ENCODE results near the gene MYO1G.
"Not testable (repeated sequence)": the region's sequence is repeated elsewhere in the genome, so short reads cannot be mapped to it uniquely, and the experiment has no call there.

MYO1G gene

DNA sequence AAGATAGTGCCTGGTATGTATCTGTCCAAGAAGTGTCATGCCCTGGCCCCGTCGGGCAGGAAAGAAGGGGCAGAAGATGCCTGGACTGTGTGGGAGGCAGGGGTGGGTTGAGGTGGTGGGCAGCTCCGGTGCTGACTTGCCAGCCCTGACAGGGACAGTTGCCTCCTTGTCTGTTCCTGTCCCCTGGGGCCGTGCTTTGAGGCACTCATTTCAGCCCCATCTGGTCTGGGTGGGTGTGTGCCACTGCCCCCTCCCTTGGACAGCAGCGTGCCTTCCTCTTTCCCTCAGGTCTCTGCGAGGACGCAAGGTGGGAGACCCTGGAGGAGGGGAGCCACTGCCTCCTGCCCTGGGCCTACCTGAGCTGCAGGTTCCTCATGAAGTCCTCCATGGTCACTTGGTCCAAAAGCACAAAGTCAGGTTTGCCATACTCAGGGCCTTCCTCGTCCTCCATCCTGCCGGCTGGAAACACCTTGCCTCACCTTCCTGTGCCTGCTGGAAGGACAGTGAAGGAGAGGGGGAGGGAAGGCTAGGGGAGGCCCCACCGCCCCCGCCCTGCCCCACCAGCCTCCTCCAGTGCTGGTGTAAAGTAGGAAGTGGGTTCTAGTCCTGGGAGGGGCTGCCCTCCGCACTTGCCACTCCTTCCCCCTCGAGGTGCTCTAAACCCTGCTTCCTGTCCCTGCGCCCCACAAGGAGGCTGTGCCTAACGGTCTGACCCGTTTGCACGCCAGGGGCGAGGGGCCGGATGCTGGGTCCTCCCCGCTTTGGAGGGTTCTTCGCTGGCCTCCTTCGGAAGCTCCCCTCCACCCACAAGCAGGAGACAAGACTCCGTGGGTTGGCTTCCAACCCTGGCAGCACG is at the start of gene MYO1G:
Gene MYO1G, minus strand, starts transcription at position 505 of the 856 bp plus-strand sequence. Its CDS starts 54 bp downstream, at position 451.
- peak; percentile 98 for DNase-seq

- DNase-seq, result peak; percentile 47
These were observed 49.5 kb upstream of the MYO1G start for GRCh38 chr7:45028138-45028919.

GRCh38 chr7:45027774-45028114 is 48.9 kb upstream of the MYO1G start:
- DNase-seq, result no peak

GRCh38 chr7:45026984-45027773 is 48.4 kb upstream of the MYO1G start:
- peak; percentile 92 for DNase-seq

- no peak for DNase-seq
These were observed 47.2 kb upstream of the MYO1G start for GRCh38 chr7:45026013-45026412.

- not testable (repeated sequence) for DNase-seq
These were observed 46.7 kb upstream of the MYO1G start for GRCh38 chr7:45025473-45025872.

DNA sequence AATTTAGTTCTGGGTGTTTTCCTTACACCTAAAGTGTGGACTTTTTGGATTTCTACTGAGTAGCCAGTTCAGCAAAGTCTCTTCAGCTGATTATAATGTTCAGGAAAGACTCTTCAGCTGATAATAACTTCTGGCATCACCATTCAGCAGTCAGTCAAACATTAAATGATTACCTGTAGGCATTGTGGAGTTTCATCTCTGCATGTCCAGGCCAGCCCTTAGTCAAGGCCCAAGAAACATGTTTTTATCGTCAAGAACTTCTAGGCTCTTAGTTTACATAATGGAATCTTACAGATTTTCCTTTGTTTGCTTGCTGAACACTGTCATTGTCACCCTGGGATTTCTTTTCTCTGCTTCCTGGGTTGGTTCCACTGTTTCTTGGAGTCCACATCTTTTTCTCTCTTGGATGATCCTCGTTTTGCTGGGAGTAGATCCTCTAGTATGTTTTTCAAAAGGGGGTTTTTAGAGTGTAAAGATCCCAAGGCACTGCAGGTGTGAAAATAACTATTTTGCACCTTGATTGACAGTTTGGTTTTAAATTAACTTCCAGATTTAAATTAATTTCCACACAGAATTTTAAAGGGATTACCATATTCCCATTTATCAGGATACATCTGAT is 45.4 kb upstream of the MYO1G start:
- no peak for DNase-seq

DNA sequence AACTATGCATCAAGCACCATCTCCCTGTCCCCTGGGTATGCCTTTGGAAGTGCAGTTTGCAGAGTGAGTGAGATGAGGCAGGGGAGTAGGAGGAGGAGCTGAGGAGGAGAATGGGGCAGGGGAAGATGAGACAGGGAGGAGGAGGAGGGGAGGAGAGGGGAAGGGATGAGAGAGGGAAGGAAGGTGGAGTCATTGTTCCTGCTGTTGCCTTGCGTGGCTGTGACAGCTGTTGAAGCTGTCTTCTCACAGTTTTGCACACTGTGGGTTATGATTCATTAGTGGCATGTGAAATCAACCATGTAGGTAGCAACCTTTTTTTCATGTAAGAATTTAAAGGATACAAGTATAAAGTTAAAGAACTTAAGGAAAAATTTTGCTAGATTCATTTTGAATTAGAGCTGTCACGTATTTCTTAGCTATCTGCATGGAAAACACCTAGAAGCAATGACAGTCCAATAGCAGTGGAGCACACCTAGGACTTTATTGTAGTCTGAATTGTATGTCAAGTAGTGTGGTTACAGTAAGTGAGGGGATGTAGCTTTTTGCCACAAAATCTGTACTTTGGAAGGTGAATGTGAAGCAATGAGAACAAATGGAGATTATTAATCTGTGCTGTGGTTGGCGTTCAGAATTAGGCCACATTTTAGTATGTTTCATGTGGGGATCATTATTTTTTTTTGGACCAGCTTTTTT is 42.9 kb upstream of the MYO1G start:
- DNase-seq, result peak; percentile 54

- DNase-seq, result no peak
These were observed 42.1 kb upstream of the MYO1G start for GRCh38 chr7:45020915-45021314.

DNA sequence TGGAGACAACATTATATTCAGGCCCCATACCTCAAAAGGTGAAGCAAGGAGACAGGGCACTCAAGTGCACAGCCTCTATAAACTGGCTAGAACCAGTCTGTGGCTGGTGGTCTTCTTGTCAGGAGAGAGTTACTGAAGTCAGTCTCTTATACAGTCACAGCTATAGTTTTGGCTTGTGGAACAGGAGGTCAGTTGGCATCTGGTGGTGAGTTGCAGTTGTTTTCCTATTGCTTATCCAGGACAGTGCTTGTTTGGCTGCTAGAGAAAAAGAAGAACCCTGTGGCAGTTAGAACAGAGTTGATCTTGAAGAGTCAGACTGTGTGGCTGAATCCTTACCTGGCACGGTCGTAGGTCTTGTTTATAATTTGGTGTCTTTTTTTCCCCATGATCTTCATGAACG is 38.4 kb upstream of the MYO1G start:
- no peak for DNase-seq

DNA sequence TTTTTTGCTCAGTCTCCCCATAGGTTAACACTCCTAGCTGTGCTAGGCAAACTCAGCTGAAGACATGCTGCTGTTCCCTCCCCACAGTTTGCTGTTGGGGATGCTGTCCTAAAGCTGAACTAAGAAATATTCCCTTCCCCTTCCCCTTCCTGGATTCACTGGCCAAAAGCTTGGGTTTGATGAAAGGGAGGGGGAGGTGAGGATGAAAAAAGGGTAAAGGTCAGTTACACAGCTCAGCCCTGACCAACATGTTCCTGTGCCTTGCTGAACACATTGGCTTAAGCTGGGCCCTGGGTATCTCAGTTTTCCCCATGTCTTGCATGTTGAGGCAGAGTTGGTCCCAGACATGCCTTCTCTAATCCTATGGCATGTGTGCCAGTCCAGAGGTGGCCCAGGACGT is 36.5 kb upstream of the MYO1G start:
- DNase-seq, result no peak

GRCh38 chr7:45013465-45013967 is 34.7 kb upstream of the MYO1G start:
- DNase-seq, result no peak

DNA sequence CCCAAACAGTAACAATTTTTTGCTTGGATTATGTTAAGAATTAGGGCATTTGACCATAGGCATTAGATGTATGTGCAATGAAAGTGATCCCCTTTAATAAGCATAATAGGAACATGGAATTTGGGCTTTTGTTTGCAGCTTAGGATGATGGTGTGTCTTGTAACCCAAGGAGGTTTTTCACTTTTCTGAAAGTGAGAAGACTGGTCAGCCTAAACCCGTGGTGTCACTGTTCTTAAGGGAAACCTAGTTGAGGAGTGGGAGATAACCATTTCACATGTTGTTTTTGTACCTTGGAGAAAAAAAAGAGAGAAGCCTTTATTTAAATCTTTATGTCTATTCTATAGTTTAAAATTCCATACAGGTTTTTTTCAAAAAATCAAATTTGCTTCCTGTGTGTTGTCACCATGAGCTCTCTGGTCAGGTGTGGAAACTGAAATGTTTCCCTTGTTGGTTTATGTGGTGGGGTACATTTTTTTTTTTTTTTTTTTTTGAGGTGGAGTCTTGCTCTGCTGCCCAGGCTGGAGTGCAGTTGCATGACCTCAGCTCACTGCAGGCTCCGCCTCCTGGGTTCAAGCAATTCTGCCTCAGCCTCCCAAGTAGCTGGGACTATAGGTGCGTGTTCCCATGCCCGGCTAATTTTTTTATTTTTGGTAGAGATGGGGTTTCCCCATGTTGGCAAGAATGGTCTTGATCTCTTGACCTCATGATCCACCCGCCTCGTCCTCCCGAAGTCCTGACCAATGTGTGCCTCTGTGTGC is 28.9 kb upstream of the MYO1G start:
- no peak for DNase-seq

- DNase-seq, result no peak
These were observed 28.3 kb upstream of the MYO1G start for GRCh38 chr7:45007106-45007505.

GRCh38 chr7:45003789-45004188 is 25.0 kb upstream of the MYO1G start:
- DNase-seq, result no peak

GRCh38 chr7:45001826-45002225 is 23.0 kb upstream of the MYO1G start:
- no peak for DNase-seq

DNA sequence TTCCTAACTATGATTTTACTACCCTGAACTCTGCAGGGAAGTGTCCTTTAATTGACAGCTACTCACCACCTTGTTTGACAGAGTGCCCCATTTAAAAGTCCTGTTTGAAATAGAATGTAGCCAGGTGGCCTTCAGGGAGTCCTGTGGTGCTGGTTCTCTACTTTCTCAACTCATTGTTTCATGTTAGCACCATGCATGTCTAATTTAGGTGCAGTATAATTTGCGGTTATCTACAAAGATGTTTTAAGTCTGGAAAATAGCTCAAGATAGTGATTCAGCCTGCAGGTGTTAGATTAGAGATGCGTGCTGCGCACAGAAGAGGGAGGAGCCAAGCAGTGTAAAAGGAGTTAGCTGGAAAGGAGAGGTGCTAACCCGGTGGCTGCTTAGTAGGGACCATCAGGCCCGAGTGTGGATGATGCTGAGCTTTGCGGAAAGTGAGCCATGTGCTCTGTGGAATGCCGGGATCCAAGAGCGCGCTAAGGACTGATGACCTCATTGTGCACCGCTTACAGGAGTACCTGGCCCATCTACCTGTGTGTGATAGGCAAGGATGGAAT is 22.4 kb upstream of the MYO1G start:
- DNase-seq, result peak; percentile 82

DNA sequence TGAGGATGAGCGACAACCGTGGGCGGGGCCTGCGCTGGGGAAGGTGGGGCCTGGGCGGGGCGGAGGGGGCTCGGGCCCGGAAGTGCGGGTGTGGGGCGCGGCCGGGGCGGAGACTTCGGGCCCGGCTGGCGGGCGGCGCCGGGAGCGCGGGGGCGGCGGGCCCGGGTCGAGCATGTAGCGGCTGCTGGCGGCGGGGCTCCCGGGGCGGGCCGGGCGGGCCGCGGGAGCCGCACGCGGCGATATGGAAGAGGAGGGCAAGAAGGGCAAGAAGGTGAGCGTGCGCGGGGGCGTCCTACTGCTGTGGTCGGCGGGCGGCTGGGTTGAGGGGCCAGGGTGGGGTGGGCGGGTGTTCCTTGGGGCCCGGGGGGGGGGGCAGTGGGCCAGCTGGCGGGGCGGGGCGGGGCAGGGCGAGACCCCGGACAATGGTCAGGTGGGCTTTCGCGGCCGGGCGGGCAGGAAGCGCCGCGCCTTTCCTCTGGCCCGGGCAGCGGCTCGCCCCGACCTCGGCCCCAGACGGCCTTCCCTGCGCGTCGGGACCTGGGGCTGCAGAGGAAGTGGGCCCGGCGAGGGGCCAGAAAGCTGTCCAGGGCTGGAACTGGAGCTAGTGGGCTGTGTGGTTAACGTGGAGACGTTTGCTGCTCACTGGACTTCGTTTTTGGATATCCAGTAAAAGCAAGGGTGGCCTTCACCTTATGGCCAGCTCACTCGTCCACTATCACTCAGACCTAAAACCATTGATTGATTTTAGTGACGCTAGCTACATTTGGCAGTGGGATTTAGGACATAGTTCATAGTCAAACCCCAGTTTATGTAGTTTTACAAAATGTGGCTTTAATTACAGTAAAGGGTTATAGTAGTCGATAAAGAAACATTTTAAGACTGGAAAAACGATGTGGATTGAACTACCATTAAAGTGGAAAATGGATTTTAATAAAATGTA is 21.5 kb upstream of the MYO1G start, which contains the start of gene CCM2:
Gene CCM2, plus strand, starts transcription at position 109 of the 940 bp plus-strand sequence. Its CDS starts 133 bp downstream, at position 242.
- DNase-seq, result peak; percentile 64
